Gastrocnemius medialis (tissue), 4 donors: ENCODE measurements around the gene TXK.

ENCODE experiments used
- CTCF ChIP-seq, 5 experiments: fragments of 450-650 bp in 3 of 5; fragments of 200-600 bp in 2 of 5; sonication (generic) in 2 of 5; IDR thresholded peaks in 4 of 5; conservative IDR thresholded peaks in 1 of 5; 1 replicate in 4 of 5; 2 replicates in 1 of 5; pipeline ENCODE4 v1.5.1; 2016 to 2019; ENCODE audit warnings: antibody characterized with exemption in 5 of 5, mild to moderate bottlenecking in 3 of 5, moderate library complexity in 3 of 5
- POLR2A ChIP-seq, 2 donors: fragments of 450-650 bp; IDR thresholded peaks; one replicate each; pipeline ENCODE4 v1.6.1; 2017; ENCODE audit warnings: antibody characterized with exemption in 2 of 2, mild to moderate bottlenecking in 2 of 2, moderate library complexity in 2 of 2

- no peak for TF ChIP-seq CTCF (IDR thresholded peaks at IDR 0.05 in 4 of 5, conservative IDR thresholded peaks at IDR 0.05 in 1 of 5)
- no peak for TF ChIP-seq POLR2A (IDR thresholded peaks at IDR 0.05)
Measured at GRCh38 chr4:48116582-48116981, 17.5 kb downstream of the TXK start.
